Thoracic aorta (tissue), 2 donors: ENCODE data around the gene FZD10. TPM values are rescaled to one million over a fixed set of nuclear protein-coding genes. Genes with fewer than 3 reads are reported as not detected.

Experiments used
- ATAC-seq: fragments of 150-250 bp; one replicate; pipeline ENCODE4 v1.8.0; 2017; ENCODE audit warnings: low read depth; ENCODE audit not compliant: insufficient number of reproducible peaks, low FRiP score
- DNase-seq: peaks from one replicate; pipeline ENCODE4 v3.0.0-alpha.2; 2020; ENCODE audit warnings: low spot score
- H3K27ac ChIP-seq, 2 donors: fragments of 200-600 bp; sonication (generic); 1 replicate in 1 of 2; 2 replicates in 1 of 2; pipeline ENCODE4 v1.5.1; 2016; ENCODE audit warnings: mild to moderate bottlenecking in 2 of 2, moderate library complexity in 2 of 2
- H3K27me3 ChIP-seq: fragments of 200-600 bp; sonication (generic); replicated peaks from 2 replicates; pipeline ENCODE4 v1.6.0; 2016; ENCODE audit warnings: mild to moderate bottlenecking; ENCODE audit not compliant: insufficient read depth
- H3K36me3 ChIP-seq: fragments of 200-600 bp; sonication (generic); one replicate; pipeline ENCODE4 v1.5.1; 2016
- H3K4me1 ChIP-seq, 2 donors: fragments of 200-600 bp; sonication (generic); 1 replicate in 1 of 2; 2 replicates in 1 of 2; pipeline versions ENCODE4 v1.5.1 to v1.6.0; 2016; ENCODE audit warnings: low read depth in 2 of 2, mild to moderate bottlenecking in 1 of 2; ENCODE audit not compliant: control insufficient read depth in 1 of 2
- H3K4me3 ChIP-seq: fragments of 200-600 bp; sonication (generic); 2 replicates; pipeline ENCODE4 v1.5.1; 2016; ENCODE audit warnings: mild to moderate bottlenecking
- H3K9me3 ChIP-seq: fragments of 200-600 bp; sonication (generic); 2 replicates; pipeline ENCODE4 v1.5.1; 2016
- CTCF ChIP-seq: fragments of 200-600 bp; sonication (generic); IDR thresholded peaks from one replicate; pipeline ENCODE4 v1.5.1; 2019; ENCODE audit warnings: antibody characterized with exemption
- total RNA-seq, 2 donors: library from RNA; depleted of rRNA; stranded (reverse); fragments of >200 nt; gene quantifications; one replicate each; pipeline versions ENCODE4 v1.1.0 to v1.2.3, GENCODE V29; 2016

FZD10 gene
- total RNA-seq, 2 donors from 2014 or later: 0.68 to 2.8 TPM

GRCh38 chr12:130204541-130204953 is 42.3 kb downstream of the FZD10 start:
- ATAC-seq: no peak
- Histone ChIP-seq H3K27ac (no peak overlapping the region), H3K9me3 (no peaks in the 10 kb centered on the region), H3K4me1 (no peaks in the 10 kb centered on the region), H3K27me3 (no peaks in the 10 kb centered on the region), H3K4me3 (no peak overlapping the region), H3K36me3 (no peaks in the 10 kb centered on the region)
- no peak for DNase-seq
- TF ChIP-seq CTCF: no peak

GRCh38 chr12:130205495-130205894 is 43.2 kb downstream of the FZD10 start:
- no peak for TF ChIP-seq CTCF
- no peak for DNase-seq
- Histone ChIP-seq H3K36me3 (no peaks in the 10 kb centered on the region), H3K4me3 (no peak overlapping the region), H3K9me3 (no peaks in the 10 kb centered on the region), H3K27me3 (no peaks in the 10 kb centered on the region), H3K4me1 (no peaks in the 10 kb centered on the region), H3K27ac (no peak overlapping the region)
- no peak for ATAC-seq

- Histone ChIP-seq H3K9me3 (no peaks in the 10 kb centered on the region), H3K27me3 (no peaks in the 10 kb centered on the region), H3K4me3 (no peak overlapping the region), H3K27ac (no peak overlapping the region), H3K4me1 (no peaks in the 10 kb centered on the region), H3K36me3 (no peaks in the 10 kb centered on the region)
- no peak for TF ChIP-seq CTCF
- no peak for ATAC-seq
- no peak for DNase-seq
Observed at GRCh38 chr12:130212384-130212989, 50.2 kb downstream of the FZD10 start.

GRCh38 chr12:130213249-130213648 is 51.0 kb downstream of the FZD10 start:
- Histone ChIP-seq H3K4me3 (no peak overlapping the region), H3K4me1 (no peaks in the 10 kb centered on the region), H3K27me3 (no peaks in the 10 kb centered on the region), H3K36me3 (no peaks in the 10 kb centered on the region), H3K9me3 (no peaks in the 10 kb centered on the region), H3K27ac (no peak overlapping the region)
- ATAC-seq: no peak
- no peak for DNase-seq
- TF ChIP-seq CTCF: no peak

- H3K27ac ChIP-seq: no peak overlapping the region
- H3K36me3 ChIP-seq: no peaks in the 10 kb centered on the region
- DNase-seq (no peak), ATAC-seq (no peak)
- no peaks in the 10 kb centered on the region for H3K4me1 ChIP-seq
- H3K27me3 ChIP-seq: no peaks in the 10 kb centered on the region
- no peaks in the 10 kb centered on the region for H3K9me3 ChIP-seq
- no peak overlapping the region for H3K4me3 ChIP-seq
- TF ChIP-seq CTCF: no peak
Observed at GRCh38 chr12:130214686-130215395, 52.6 kb downstream of the FZD10 start.

Other genes starting within 250 kb of the FZD10 start
- not detected for gene PIWIL1, start 175.4 kb downstream of the FZD10 start, total RNA-seq